Breast epithelium (tissue), 3 donors: ENCODE data around the gene ZNF664.

Experiments
- POLR2A ChIP-seq: fragments of 450-650 bp; IDR thresholded peaks from one replicate; pipeline ENCODE4 v1.6.1; 2016; ENCODE audit warnings: antibody characterized with exemption, mild to moderate bottlenecking, moderate library complexity
- POLR2AphosphoS5 ChIP-seq, 3 donors: sonication (generic); formaldehyde crosslinking; IDR thresholded peaks; one replicate each; pipeline ENCODE4 v1.6.1; 2017; ENCODE audit warnings: antibody characterized with exemption in 3 of 3
- TF ChIP-seq, protein P1 (sequence below), 3 donors: fragments of 450-650 bp; IDR thresholded peaks; one replicate each; pipeline ENCODE4 v1.5.1; 2016 to 2017; ENCODE audit warnings: antibody characterized with exemption in 3 of 3, mild to moderate bottlenecking in 3 of 3, moderate library complexity in 3 of 3

DNA sequence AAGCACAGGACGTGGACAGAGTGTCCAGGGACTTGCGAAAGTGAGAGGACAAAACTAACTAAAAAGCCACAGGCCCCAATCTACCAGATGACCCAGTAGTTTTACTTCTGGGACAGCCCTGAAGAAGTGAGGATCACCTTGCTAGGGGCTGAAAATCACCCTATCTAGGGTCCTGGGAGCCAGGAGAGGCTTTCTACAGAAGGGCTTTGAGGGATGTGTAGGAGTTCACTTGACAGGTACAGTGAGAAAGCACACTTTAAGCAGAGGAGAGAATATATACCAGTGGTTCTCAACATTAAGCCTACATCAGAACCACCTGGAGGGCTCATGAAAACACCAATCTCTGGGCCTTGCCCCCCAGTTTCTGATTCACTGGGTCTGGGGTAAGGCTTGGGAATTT is 60.8 kb downstream of the ZNF664 start:
- TF ChIP-seq, protein P1, sequence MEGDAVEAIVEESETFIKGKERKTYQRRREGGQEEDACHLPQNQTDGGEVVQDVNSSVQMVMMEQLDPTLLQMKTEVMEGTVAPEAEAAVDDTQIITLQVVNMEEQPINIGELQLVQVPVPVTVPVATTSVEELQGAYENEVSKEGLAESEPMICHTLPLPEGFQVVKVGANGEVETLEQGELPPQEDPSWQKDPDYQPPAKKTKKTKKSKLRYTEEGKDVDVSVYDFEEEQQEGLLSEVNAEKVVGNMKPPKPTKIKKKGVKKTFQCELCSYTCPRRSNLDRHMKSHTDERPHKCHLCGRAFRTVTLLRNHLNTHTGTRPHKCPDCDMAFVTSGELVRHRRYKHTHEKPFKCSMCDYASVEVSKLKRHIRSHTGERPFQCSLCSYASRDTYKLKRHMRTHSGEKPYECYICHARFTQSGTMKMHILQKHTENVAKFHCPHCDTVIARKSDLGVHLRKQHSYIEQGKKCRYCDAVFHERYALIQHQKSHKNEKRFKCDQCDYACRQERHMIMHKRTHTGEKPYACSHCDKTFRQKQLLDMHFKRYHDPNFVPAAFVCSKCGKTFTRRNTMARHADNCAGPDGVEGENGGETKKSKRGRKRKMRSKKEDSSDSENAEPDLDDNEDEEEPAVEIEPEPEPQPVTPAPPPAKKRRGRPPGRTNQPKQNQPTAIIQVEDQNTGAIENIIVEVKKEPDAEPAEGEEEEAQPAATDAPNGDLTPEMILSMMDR (IDR thresholded peaks at IDR 0.05) = no peak
- TF ChIP-seq POLR2A = no peak
- no peak for TF ChIP-seq POLR2AphosphoS5 (IDR thresholded peaks at IDR 0.05)
